HEK293 (cell line): ENCODE results near the gene LTBP1.

ENCODE experiments used
- GLI4 ChIP-seq: fragments of 450-650 bp; formaldehyde crosslinking; IDR thresholded peaks from 2 replicates; pipeline ENCODE4 v1.5.1; 2016; ENCODE audit warnings: missing biosample characterization, missing genetic modification characterization
- GLIS1 ChIP-seq: fragments of 450-650 bp; formaldehyde crosslinking; IDR thresholded peaks from 2 replicates; pipeline ENCODE4 v1.5.1; 2016; ENCODE audit warnings: missing biosample characterization, missing genetic modification characterization
- INSM2 ChIP-seq: fragments of 450-650 bp; formaldehyde crosslinking; IDR thresholded peaks from 2 replicates; pipeline ENCODE4 v1.5.1; 2016; ENCODE audit warnings: missing biosample characterization, missing genetic modification characterization
- KLF9 ChIP-seq: fragments of 450-650 bp; formaldehyde crosslinking; IDR thresholded peaks from 2 replicates; pipeline ENCODE4 v1.5.1; 2016; ENCODE audit warnings: missing biosample characterization, missing genetic modification characterization, low read depth
- PRDM1 ChIP-seq: fragments of 450-650 bp; formaldehyde crosslinking; IDR thresholded peaks from 2 replicates; pipeline ENCODE4; 2016; ENCODE audit warnings: missing biosample characterization, missing genetic modification characterization
- REPIN1 ChIP-seq: fragments of 450-650 bp; formaldehyde crosslinking; IDR thresholded peaks from 2 replicates; pipeline ENCODE4 v1.5.1; 2017; ENCODE audit warnings: missing biosample characterization, missing genetic modification characterization, low read depth
- SALL2 ChIP-seq: fragments of 450-650 bp; formaldehyde crosslinking; IDR thresholded peaks from 2 replicates; pipeline ENCODE4 v1.5.0; 2017; ENCODE audit warnings: missing biosample characterization, mild to moderate bottlenecking, missing genetic modification characterization, borderline replicate concordance
- SCRT2 ChIP-seq: fragments of 450-650 bp; formaldehyde crosslinking; IDR thresholded peaks from 2 replicates; pipeline ENCODE4 v1.5.1; 2016; ENCODE audit warnings: missing biosample characterization, missing genetic modification characterization
- ZBTB10 ChIP-seq: fragments of 450-650 bp; formaldehyde crosslinking; IDR thresholded peaks from 2 replicates; pipeline ENCODE4 v1.5.1; 2016; ENCODE audit warnings: missing biosample characterization, missing genetic modification characterization
- ZBTB7A ChIP-seq: fragments of 450-650 bp; formaldehyde crosslinking; IDR thresholded peaks from 2 replicates; pipeline ENCODE4 v1.5.1; 2016; ENCODE audit warnings: low read depth, missing biosample characterization, missing genetic modification characterization
- ZFP3 ChIP-seq: fragments of 450-650 bp; formaldehyde crosslinking; IDR thresholded peaks from 2 replicates; pipeline ENCODE4 v1.5.1; 2016; ENCODE audit warnings: low read depth, missing biosample characterization, missing genetic modification characterization
- ZFP37 ChIP-seq: fragments of 450-650 bp; formaldehyde crosslinking; IDR thresholded peaks from 2 replicates; pipeline ENCODE4 v1.5.1; 2016; ENCODE audit warnings: missing biosample characterization, missing genetic modification characterization
- ZFP41 ChIP-seq: fragments of 450-650 bp; formaldehyde crosslinking; IDR thresholded peaks from 2 replicates; pipeline ENCODE4 v1.5.1; 2016; ENCODE audit warnings: missing biosample characterization, missing genetic modification characterization, borderline replicate concordance
- ZNF146 ChIP-seq: fragments of 450-650 bp; formaldehyde crosslinking; IDR thresholded peaks from 2 replicates; pipeline ENCODE4 v1.5.1; 2016; ENCODE audit warnings: missing biosample characterization, missing genetic modification characterization
- ZNF148 ChIP-seq: fragments of 450-650 bp; formaldehyde crosslinking; IDR thresholded peaks from 2 replicates; pipeline ENCODE4 v1.5.0; 2017; ENCODE audit warnings: missing biosample characterization, missing genetic modification characterization, borderline replicate concordance
- ZNF157 ChIP-seq: fragments of 450-650 bp; formaldehyde crosslinking; IDR thresholded peaks from 2 replicates; pipeline ENCODE4 v1.5.1; 2016; ENCODE audit warnings: missing biosample characterization, missing genetic modification characterization
- ZNF16 ChIP-seq: fragments of 450-650 bp; formaldehyde crosslinking; IDR thresholded peaks from 2 replicates; pipeline ENCODE4 v1.5.1; 2016; ENCODE audit warnings: low read depth, missing biosample characterization, missing genetic modification characterization
- ZNF174 ChIP-seq: fragments of 450-650 bp; formaldehyde crosslinking; IDR thresholded peaks from 2 replicates; pipeline ENCODE4 v1.5.0; 2017; ENCODE audit warnings: missing biosample characterization, mild to moderate bottlenecking, missing genetic modification characterization
- ZNF19 ChIP-seq: fragments of 450-650 bp; formaldehyde crosslinking; IDR thresholded peaks from 2 replicates; pipeline ENCODE4; 2016; ENCODE audit warnings: missing biosample characterization, missing genetic modification characterization, low read depth
- ZNF202 ChIP-seq: fragments of 450-650 bp; formaldehyde crosslinking; IDR thresholded peaks from 2 replicates; pipeline ENCODE4 v1.5.1; 2016; ENCODE audit warnings: missing biosample characterization, missing genetic modification characterization, borderline replicate concordance
- ZNF350 ChIP-seq: fragments of 450-650 bp; formaldehyde crosslinking; IDR thresholded peaks from 2 replicates; pipeline ENCODE4 v1.5.0; 2017; ENCODE audit warnings: missing biosample characterization, mild to moderate bottlenecking, missing genetic modification characterization
- ZNF354C ChIP-seq: fragments of 450-650 bp; formaldehyde crosslinking; IDR thresholded peaks from 2 replicates; pipeline ENCODE4 v1.5.1; 2016; ENCODE audit warnings: missing biosample characterization, missing genetic modification characterization, low read depth, borderline replicate concordance
- ZNF37A ChIP-seq: fragments of 450-650 bp; IDR thresholded peaks from 2 replicates; pipeline ENCODE4 v1.5.1; 2018; ENCODE audit warnings: missing biosample characterization, missing genetic modification characterization
- ZNF416 ChIP-seq: fragments of 450-650 bp; formaldehyde crosslinking; IDR thresholded peaks from 2 replicates; pipeline ENCODE4 v1.5.1; 2016; ENCODE audit warnings: missing biosample characterization, missing genetic modification characterization
- ZNF423 ChIP-seq: fragments of 450-650 bp; formaldehyde crosslinking; IDR thresholded peaks from 2 replicates; pipeline ENCODE4 v1.5.1; 2016; ENCODE audit warnings: missing biosample characterization, missing genetic modification characterization
- ZNF571 ChIP-seq: fragments of 450-650 bp; formaldehyde crosslinking; IDR thresholded peaks from 2 replicates; pipeline ENCODE4 v1.5.0; 2017; ENCODE audit warnings: missing biosample characterization, missing genetic modification characterization
- ZNF580 ChIP-seq: fragments of 450-650 bp; formaldehyde crosslinking; IDR thresholded peaks from 2 replicates; pipeline ENCODE4 v1.5.1; 2016; ENCODE audit warnings: missing biosample characterization, missing genetic modification characterization
- ZNF624 ChIP-seq: fragments of 450-650 bp; formaldehyde crosslinking; IDR thresholded peaks from 2 replicates; pipeline ENCODE4 v1.5.1; 2017; ENCODE audit warnings: missing biosample characterization, missing genetic modification characterization
- ZNF626 ChIP-seq: fragments of 450-650 bp; sonication (Bioruptor Pico); formaldehyde crosslinking; IDR thresholded peaks from 2 replicates; pipeline ENCODE4 v1.5.1; 2018; ENCODE audit warnings: missing biosample characterization, missing genetic modification characterization, inconsistent platforms
- ZNF639 ChIP-seq: fragments of 450-650 bp; formaldehyde crosslinking; IDR thresholded peaks from 2 replicates; pipeline ENCODE4 v1.5.1; 2016; ENCODE audit warnings: missing biosample characterization, missing genetic modification characterization
- ZNF777 ChIP-seq: fragments of 450-650 bp; formaldehyde crosslinking; IDR thresholded peaks from 2 replicates; pipeline ENCODE4 v1.5.1; 2017; ENCODE audit warnings: missing biosample characterization, missing genetic modification characterization, borderline replicate concordance
- ZNF837 ChIP-seq: fragments of 450-650 bp; formaldehyde crosslinking; IDR thresholded peaks from 2 replicates; pipeline ENCODE4 v1.5.1; 2016; ENCODE audit warnings: missing biosample characterization, missing genetic modification characterization
- ZXDB ChIP-seq: fragments of 450-650 bp; formaldehyde crosslinking; IDR thresholded peaks from 2 replicates; pipeline ENCODE4 v1.5.1; 2016; ENCODE audit warnings: missing biosample characterization, missing genetic modification characterization

The LTBP1 gene

GRCh38 chr2:32946314-32947075 is at the start of gene LTBP1 (continued):
- TF ChIP-seq ZNF639 (tag by site-specific recombination) (peak; percentile 47; the same call in 1 of the 2 replicates), ZNF624 (tag by site-specific recombination) (no peak), PRDM1 (no peak), REPIN1 (tag by site-specific recombination) (no peak), ZNF174 (tag by site-specific recombination) (no peak), ZNF146 (tag by site-specific recombination) (no peak), ZNF354C (tag by site-specific recombination) (no peak), ZNF148 (tag by site-specific recombination) (no peak), KLF9 (tag by site-specific recombination) (no peak), GLIS1 (tag by site-specific recombination) (peak; percentile 36; the same call in 1 of the 2 replicates), ZNF423 (tag by site-specific recombination) (no peak), ZNF571 (tag by site-specific recombination) (no peak), ZXDB (peak; percentile 65), INSM2 (tag by site-specific recombination) (no peak), GLI4 (tag by site-specific recombination) (no peak), ZNF350 (tag by site-specific recombination) (no peak), ZNF777 (peak; percentile 23; the same call in 1 of the 2 replicates), ZNF580 (tag by site-specific recombination) (no peak), SCRT2 (tag by site-specific recombination) (no peak), ZNF626 (tag by site-specific recombination) (no peak), ZNF16 (tag by site-specific recombination) (0 out of 2 replicates have a peak, but pooled peaks have one; percentile 14), ZFP37 (tag by site-specific recombination) (0 out of 2 replicates have a peak, but pooled peaks have one; percentile 71), SALL2 (tag by site-specific recombination) (no peak), ZNF837 (tag by site-specific recombination) (no peak), ZBTB10 (tag by site-specific recombination) (peak; percentile 55; the same call in 1 of the 2 replicates), ZNF416 (no peak), ZNF19 (tag by site-specific recombination) (no peak), ZNF157 (tag by site-specific recombination) (no peak), ZFP3 (tag by site-specific recombination) (no peak), ZNF37A (tag by site-specific recombination) (no peak), ZNF202 (tag by site-specific recombination) (no peak), ZBTB7A (tag by site-specific recombination) (no peak), ZFP41 (tag by site-specific recombination) (no peak)
